HG02610 (cell line): ENCODE results near the gene FOXG1.

Experiments used
- ATAC-seq: cut with Tn5 transposase; IDR thresholded peaks from one replicate; pipeline ENCODE4 v1.9.1; 2021; ENCODE audit warnings: mild to moderate bottlenecking, moderate library complexity; ENCODE audit not compliant: unreplicated experiment

The FOXG1 gene

GRCh38 chr14:28761438-28762291 is 4.9 kb upstream of the FOXG1 start:
- ATAC-seq, result no peak

- ATAC-seq, result no peak
Measured at GRCh38 chr14:28762303-28762954, 4.2 kb upstream of the FOXG1 start.

- ATAC-seq, result no peak
Measured at GRCh38 chr14:28762955-28763326, 3.6 kb upstream of the FOXG1 start.

GRCh38 chr14:28763751-28764256 is 2.8 kb upstream of the FOXG1 start:
- no peak for ATAC-seq

- no peak for ATAC-seq
Measured at GRCh38 chr14:28764257-28765160, 2.1 kb upstream of the FOXG1 start.

- ATAC-seq, result no peak
Measured at GRCh38 chr14:28765169-28765830, 1.3 kb upstream of the FOXG1 start.

GRCh38 chr14:28765831-28766468 is 637 bp upstream of the FOXG1 start:
- ATAC-seq, result no peak

GRCh38 chr14:28767030-28767852 is 654 bp downstream of the FOXG1 start:
- no peak for ATAC-seq

- no peak for ATAC-seq
Measured at GRCh38 chr14:28767853-28768741, 1.5 kb downstream of the FOXG1 start.

GRCh38 chr14:28769276-28769880 is 2.8 kb downstream of the FOXG1 start:
- no peak for ATAC-seq

- no peak for ATAC-seq
Measured at GRCh38 chr14:28770061-28770460, 3.5 kb downstream of the FOXG1 start.

GRCh38 chr14:28770630-28771029 is 4.0 kb downstream of the FOXG1 start:
- ATAC-seq, result no peak

- ATAC-seq, result no peak
Measured at GRCh38 chr14:28771168-28771567, 4.6 kb downstream of the FOXG1 start.

- ATAC-seq, result no peak
Measured at GRCh38 chr14:28772613-28773012, 6.0 kb downstream of the FOXG1 start.

GRCh38 chr14:28773176-28773575 is 6.6 kb downstream of the FOXG1 start:
- ATAC-seq, result no peak

- no peak for ATAC-seq
Measured at GRCh38 chr14:28773861-28774691, 7.5 kb downstream of the FOXG1 start.
